NCI-H1105 (cell line): ENCODE measurements around the gene OTX2.

ENCODE experiments used
- DNase-seq: peaks from one replicate; lab custom pipeline; 2025; lab: John Stamatoyannopoulos, UW

The OTX2 gene

GRCh38 chr14:56812364-56813141 is 2.3 kb upstream of the OTX2 start:
- DNase-seq: no peak

DNA sequence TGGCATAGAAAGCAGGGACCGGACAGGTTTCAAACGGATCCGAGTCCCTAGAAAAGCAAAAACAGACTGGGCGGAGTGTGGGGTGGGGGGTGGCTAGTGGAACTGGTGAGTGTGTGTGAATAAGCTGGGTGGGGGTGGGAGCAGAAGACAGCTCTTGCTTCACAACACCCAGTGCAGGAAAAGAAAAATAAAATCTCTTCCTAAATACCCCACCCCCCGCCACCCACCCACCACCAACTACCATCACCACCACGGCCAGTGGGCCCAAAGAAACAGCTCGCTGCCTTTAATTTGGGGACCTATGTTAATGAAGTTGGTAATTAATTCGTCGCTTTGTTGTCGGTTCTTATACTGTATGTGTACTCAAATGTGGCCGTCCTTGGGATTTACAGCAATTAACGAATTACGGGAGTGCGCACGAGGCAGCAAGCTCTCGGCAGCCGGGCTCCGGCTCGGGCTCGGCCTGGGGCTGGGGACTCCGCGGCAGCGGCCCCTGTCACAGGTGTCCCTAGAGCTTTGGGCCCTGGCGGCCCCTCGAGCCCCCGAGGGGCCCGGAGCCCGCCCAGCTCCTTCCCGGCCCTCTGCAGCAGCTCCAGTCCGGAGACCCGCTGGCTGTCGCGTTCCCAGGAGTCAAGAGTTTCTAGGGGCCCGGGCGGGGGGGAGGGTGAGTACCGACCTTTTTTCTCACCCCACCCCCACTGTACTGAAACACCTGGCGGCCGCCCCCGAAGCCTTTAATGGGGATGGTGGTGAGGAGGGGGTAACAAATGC is 1.5 kb upstream of the OTX2 start:
- DNase-seq: no peak

- no peak for DNase-seq
These were observed 735 bp upstream of the OTX2 start for GRCh38 chr14:56810836-56811592.

GRCh38 chr14:56809270-56810146 is 771 bp downstream of the OTX2 start:
- DNase-seq: no peak

- no peak for DNase-seq
These were observed 1.7 kb downstream of the OTX2 start for GRCh38 chr14:56808383-56809269.

DNA sequence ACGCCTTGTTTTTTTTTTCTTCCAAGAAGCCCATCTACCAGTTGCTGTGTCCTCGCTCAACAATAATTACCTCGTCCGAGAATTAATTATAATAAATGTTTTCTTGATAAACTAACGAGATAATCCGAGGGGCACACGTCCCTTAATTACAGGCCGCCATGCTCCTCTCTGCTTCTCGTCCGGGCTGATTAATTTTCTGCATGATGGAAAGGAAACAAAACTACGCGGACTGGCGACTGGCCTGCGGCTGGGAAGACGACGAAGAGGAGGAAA is 2.2 kb downstream of the OTX2 start:
- DNase-seq: no peak

GRCh38 chr14:56807386-56808109 is 2.7 kb downstream of the OTX2 start:
- DNase-seq: no peak

DNA sequence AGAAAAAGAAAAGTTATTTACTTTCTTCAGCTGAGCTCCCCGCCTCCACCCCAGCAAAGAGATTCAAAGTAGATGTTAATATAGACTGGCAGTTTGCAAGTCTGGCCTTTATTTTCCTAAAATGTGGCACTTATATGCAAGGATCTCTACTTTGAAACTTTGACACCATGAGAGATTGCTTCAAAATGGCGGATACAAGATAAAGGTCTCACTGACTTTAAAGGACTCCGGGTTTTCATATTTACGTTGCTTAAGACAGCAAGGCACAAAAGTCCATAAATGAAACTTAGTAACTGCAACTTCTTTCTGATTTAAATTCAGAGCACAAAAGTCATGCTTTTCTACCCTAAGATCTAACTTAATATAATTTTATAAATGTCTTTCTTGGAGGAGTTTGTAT is 3.5 kb downstream of the OTX2 start:
- DNase-seq: no peak

DNA sequence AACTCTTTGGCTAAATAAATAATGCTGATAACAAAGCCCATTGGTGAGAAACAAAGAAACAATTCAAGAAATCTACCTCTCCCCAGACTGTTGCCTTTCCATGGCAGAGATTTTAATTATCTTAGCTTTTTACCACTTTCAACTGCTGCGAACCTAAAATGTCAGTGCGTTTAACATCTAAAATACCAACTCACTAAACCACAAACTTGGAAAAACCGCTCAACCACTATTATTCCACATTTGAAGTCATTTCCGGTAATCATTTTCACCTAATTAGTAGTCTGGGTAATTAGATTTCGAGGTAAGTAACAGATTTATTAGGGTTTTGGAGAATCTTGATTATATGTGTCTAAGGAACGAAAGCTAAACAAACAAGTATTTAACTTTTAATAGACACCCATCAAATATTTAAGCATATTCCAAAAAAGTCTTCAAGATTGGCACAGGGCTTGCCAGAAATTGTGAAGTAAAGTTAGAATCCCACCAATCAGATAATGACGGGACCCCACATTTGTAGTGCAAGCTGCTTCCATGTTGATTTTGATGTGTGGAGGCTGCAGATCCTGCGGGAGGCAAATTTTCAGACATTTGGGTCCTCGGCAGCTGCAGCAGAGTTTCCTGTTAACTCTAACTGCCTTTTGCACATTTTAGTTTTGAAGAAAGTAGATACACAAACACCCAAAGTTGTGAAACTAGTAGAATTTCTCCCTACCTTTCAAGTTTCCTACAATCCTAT is 4.1 kb downstream of the OTX2 start:
- DNase-seq: no peak

DNA sequence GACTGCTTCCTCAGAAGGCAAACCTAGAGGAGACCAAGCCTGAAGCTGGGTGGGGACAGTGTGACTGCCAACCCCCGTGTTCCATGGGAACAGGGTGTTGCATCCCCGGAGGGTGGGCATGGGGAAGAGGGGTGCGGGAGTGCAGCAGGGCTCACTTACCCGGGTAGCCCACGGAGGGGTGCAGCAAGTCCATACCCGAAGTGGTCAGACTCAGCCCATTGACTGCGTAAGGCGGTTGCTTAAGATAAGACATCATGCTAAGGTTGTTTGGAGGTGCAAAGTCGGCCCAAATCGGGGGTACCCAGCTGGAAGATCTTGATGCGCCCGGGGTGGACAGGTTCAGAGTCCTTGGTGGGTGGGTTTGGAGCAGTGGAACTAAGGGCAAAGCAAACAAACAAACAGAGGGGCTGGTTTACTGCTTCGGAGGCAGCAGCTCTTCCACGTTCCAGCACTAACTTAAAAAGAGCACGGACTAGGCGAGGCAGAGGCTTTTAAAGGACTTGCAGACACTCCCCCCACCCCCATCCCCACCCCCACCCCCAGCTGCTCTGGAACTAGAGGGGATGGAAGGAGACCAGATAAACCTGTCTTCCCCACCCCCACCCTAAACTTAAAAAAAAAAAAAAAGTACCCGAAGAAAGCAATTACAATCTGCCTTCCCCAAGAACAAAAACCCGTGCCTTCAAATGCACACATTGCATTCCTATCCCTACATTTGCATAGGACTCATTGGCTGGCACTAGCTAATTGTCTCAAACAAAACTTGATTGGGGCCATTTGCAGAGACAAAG is 4.9 kb downstream of the OTX2 start:
- DNase-seq: no peak

GRCh38 chr14:56803816-56804535 is 6.3 kb downstream of the OTX2 start:
- no peak for DNase-seq

DNA sequence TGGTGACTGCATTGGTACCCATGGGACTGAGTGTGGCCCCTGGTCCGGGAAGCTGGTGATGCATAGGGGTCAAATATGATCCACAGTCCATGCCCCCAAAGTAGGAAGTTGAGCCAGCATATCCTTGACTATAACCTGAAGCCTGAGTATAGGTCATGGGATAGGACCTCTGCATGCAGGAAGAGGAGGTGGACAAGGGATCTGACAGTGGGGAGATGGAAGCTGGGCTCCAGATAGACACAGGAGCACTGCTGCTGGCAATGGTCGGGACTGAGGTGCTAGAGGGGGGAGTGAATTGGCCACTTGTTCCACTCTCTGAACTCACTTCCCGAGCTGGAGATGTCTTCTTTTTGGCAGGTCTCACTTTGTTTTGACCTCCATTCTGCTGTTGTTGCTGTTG is 8.4 kb downstream of the OTX2 start:
- no peak for DNase-seq

- no peak for DNase-seq
These were observed 11.0 kb downstream of the OTX2 start for GRCh38 chr14:56799343-56799645.

GRCh38 chr14:56798447-56799342 is 11.6 kb downstream of the OTX2 start:
- no peak for DNase-seq

DNA sequence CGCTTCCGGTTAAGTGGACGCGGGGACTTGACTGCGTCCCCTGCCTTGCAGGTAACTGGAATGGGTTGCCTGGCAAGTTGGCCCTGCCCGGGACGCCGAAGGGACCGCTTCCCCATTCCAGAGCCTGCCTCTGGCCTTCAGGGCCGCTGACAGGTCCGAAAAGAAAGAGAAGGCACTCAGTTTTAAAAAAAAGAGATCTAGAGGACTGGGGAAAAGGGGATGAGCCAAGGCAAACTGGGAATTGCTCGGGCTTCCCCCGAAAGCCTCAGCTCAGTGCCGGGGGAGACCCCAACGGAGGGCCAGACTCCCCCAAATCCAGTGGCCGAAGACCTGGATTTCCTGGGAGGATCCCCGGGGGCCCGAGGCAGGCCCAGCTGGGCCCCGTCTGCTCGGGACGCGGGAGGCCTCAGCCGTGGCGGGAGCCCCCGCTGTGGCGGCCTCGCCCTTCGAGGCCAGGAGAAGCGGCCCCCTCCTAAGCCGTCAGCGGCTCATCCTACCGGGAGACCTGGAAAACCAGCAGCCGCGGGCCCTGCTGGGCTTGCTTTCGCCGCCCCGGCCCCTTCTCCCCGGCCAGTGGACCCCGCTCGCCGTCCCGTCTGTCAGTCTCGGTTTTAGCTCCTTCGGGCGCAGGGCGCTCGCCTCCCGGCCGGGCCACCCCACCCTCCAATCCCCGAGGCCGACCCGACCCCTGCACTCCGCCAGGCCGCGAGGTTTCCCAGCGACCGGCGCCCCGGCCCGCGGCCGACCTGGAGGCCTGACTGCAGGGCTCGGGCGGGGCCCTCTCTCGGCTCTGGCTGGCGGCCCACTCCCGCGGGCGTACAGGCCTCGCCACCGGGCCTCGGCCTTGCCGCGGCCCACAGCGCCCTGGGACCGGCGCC is 12.5 kb downstream of the OTX2 start:
- DNase-seq: no peak

- DNase-seq: no peak
These were observed 13.2 kb downstream of the OTX2 start for GRCh38 chr14:56797003-56797568.
